Panc1 (cell line): ENCODE data around the gene PMPCA.

Experiments used
- POLR2AphosphoS5 ChIP-seq: IDR thresholded peaks from 2 replicates; pipeline ENCODE4 v1.6.1; 2012; ENCODE audit warnings: mild to moderate bottlenecking, low read depth, low read length, moderate library complexity
- SIN3A ChIP-seq: IDR thresholded peaks from 2 replicates; pipeline ENCODE4 v1.6.1; 2012; ENCODE audit warnings: low read depth, mild to moderate bottlenecking, low read length, moderate library complexity, borderline replicate concordance; ENCODE audit not compliant: insufficient read depth
- TCF7L2 ChIP-seq: IDR thresholded peaks from 2 replicates; pipeline ENCODE4 v1.6.1; 2011; ENCODE audit warnings: mild to moderate bottlenecking, low read depth, low read length, inconsistent platforms
- TF ChIP-seq, protein P1 (sequence below): fragments of 450-650 bp; IDR thresholded peaks from 2 replicates; pipeline ENCODE4 v1.5.1; 2017; ENCODE audit warnings: mild to moderate bottlenecking
- TF ChIP-seq, protein P2 (sequence below), 2 experiments: IDR thresholded peaks; 2 replicates each; pipeline ENCODE4 v1.6.1; 2011 to 2012; ENCODE audit warnings: low read depth in 2 of 2, control low read depth in 1 of 2, low read length in 1 of 2, mild to moderate bottlenecking in 1 of 2, moderate library complexity in 1 of 2; ENCODE audit not compliant: insufficient read depth in 1 of 2

DNA sequence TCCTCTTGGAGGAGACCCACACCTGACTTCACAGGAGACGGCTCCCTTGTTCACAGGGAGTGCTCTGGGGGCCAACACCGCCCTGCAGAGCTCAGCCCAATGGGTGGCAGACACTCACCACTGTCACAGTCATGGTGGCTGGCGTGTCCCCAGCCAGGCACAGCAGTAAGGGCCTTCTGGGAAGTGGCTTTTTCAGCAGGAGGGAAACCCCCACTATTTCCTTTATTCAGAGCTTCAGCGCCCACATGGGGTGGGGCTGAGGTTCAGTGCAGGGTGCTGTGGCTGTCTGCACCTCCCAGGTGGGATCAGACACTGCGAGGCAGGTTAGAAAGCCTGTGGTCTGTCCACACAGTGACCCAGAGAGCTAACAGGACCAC lies 6.9 kb upstream of the PMPCA start:
- TF ChIP-seq, protein P1, sequence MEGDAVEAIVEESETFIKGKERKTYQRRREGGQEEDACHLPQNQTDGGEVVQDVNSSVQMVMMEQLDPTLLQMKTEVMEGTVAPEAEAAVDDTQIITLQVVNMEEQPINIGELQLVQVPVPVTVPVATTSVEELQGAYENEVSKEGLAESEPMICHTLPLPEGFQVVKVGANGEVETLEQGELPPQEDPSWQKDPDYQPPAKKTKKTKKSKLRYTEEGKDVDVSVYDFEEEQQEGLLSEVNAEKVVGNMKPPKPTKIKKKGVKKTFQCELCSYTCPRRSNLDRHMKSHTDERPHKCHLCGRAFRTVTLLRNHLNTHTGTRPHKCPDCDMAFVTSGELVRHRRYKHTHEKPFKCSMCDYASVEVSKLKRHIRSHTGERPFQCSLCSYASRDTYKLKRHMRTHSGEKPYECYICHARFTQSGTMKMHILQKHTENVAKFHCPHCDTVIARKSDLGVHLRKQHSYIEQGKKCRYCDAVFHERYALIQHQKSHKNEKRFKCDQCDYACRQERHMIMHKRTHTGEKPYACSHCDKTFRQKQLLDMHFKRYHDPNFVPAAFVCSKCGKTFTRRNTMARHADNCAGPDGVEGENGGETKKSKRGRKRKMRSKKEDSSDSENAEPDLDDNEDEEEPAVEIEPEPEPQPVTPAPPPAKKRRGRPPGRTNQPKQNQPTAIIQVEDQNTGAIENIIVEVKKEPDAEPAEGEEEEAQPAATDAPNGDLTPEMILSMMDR = no peak
- TF ChIP-seq TCF7L2 (no peak), POLR2AphosphoS5 (no peak), SIN3A (no peak)
- TF ChIP-seq, protein P2, sequence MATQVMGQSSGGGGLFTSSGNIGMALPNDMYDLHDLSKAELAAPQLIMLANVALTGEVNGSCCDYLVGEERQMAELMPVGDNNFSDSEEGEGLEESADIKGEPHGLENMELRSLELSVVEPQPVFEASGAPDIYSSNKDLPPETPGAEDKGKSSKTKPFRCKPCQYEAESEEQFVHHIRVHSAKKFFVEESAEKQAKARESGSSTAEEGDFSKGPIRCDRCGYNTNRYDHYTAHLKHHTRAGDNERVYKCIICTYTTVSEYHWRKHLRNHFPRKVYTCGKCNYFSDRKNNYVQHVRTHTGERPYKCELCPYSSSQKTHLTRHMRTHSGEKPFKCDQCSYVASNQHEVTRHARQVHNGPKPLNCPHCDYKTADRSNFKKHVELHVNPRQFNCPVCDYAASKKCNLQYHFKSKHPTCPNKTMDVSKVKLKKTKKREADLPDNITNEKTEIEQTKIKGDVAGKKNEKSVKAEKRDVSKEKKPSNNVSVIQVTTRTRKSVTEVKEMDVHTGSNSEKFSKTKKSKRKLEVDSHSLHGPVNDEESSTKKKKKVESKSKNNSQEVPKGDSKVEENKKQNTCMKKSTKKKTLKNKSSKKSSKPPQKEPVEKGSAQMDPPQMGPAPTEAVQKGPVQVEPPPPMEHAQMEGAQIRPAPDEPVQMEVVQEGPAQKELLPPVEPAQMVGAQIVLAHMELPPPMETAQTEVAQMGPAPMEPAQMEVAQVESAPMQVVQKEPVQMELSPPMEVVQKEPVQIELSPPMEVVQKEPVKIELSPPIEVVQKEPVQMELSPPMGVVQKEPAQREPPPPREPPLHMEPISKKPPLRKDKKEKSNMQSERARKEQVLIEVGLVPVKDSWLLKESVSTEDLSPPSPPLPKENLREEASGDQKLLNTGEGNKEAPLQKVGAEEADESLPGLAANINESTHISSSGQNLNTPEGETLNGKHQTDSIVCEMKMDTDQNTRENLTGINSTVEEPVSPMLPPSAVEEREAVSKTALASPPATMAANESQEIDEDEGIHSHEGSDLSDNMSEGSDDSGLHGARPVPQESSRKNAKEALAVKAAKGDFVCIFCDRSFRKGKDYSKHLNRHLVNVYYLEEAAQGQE (IDR thresholded peaks at IDR 0.05; ENCODE audit: insufficient read depth in 1 of 2, low read depth in 2 of 2, low read length in 1 of 2) = no peak
